Stimulated activated memory B cell treated with anti-CD40 and anti-IgM and Interleukin-4, amounts not matched to agents 10 μg/mL and 1 μg/mL and 100 μg/mL, for 72 hours (primary cell): ENCODE data around the gene WDSUB1.

Experiments
- ATAC-seq: fragments of 150-1000 bp; cut with Tn5 transposase; 2 replicates; pipeline ENCODE4 v1.10.0; 2021
- H3K27ac Mint-ChIP-seq: one replicate; pipeline ENCODE4 v1.8.0; 2022; ENCODE audit warnings: mild to moderate bottlenecking, mixed read lengths
- H3K27me3 Mint-ChIP-seq: one replicate; pipeline ENCODE4 v1.8.0; 2022; ENCODE audit warnings: mixed read lengths
- H3K36me3 Mint-ChIP-seq: one replicate; pipeline ENCODE4 v1.8.0; 2022; ENCODE audit warnings: mixed read lengths
- H3K4me1 Mint-ChIP-seq: one replicate; pipeline ENCODE4 v1.8.0; 2022; ENCODE audit warnings: mixed read lengths
- H3K4me3 Mint-ChIP-seq: one replicate; pipeline ENCODE4 v1.8.0; 2022; ENCODE audit warnings: mild to moderate bottlenecking, moderate library complexity, mixed read lengths
- H3K9me3 Mint-ChIP-seq: one replicate; pipeline ENCODE4 v1.8.0; 2022; ENCODE audit warnings: mixed read lengths

WDSUB1 gene, protein sequence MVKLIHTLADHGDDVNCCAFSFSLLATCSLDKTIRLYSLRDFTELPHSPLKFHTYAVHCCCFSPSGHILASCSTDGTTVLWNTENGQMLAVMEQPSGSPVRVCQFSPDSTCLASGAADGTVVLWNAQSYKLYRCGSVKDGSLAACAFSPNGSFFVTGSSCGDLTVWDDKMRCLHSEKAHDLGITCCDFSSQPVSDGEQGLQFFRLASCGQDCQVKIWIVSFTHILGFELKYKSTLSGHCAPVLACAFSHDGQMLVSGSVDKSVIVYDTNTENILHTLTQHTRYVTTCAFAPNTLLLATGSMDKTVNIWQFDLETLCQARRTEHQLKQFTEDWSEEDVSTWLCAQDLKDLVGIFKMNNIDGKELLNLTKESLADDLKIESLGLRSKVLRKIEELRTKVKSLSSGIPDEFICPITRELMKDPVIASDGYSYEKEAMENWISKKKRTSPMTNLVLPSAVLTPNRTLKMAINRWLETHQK

GRCh38 chr2:159285929-159286708 lies at the start of gene WDSUB1:
Gene WDSUB1, minus strand, starts transcription at chr2:159286703. Its CDS starts 3,634 bp downstream, at chr2:159283069.
- peak; percentile 44 for ATAC-seq
- peaks cover 7% of the 10 kb centered on the region for H3K36me3 Mint-ChIP-seq
- H3K27ac Mint-ChIP-seq: peak within 1 kb of the TSS; percentile 83
- H3K27me3 Mint-ChIP-seq: no peaks in the 10 kb centered on the region
- peaks cover 32% of the 10 kb centered on the region for H3K4me1 Mint-ChIP-seq
- H3K9me3 Mint-ChIP-seq: no peaks in the 10 kb centered on the region
- H3K4me3 Mint-ChIP-seq: peak within 1 kb of the TSS; percentile 80

GRCh38 chr2:159326569-159327255 lies 40.2 kb upstream of the WDSUB1 start:
- ATAC-seq: no peak
- Mint-ChIP-seq H3K27me3 (no peaks in the 10 kb centered on the region), H3K9me3 (no peaks in the 10 kb centered on the region), H3K4me3 (no peak overlapping the region), H3K4me1 (no peaks in the 10 kb centered on the region), H3K27ac (no peak overlapping the region), H3K36me3 (peaks cover 36% of the 10 kb centered on the region)

GRCh38 chr2:159322419-159322818 lies 35.9 kb upstream of the WDSUB1 start:
- no peak overlapping the region for H3K4me3 Mint-ChIP-seq
- H3K36me3 Mint-ChIP-seq: peaks cover 30% of the 10 kb centered on the region
- ATAC-seq: no peak
- H3K27me3 Mint-ChIP-seq: no peaks in the 10 kb centered on the region
- no peaks in the 10 kb centered on the region for H3K9me3 Mint-ChIP-seq
- no peaks in the 10 kb centered on the region for H3K4me1 Mint-ChIP-seq
- no peak overlapping the region for H3K27ac Mint-ChIP-seq

GRCh38 chr2:159317392-159318088 lies 31.0 kb upstream of the WDSUB1 start:
- H3K27ac Mint-ChIP-seq: no peak overlapping the region
- H3K4me1 Mint-ChIP-seq: no peaks in the 10 kb centered on the region
- H3K9me3 Mint-ChIP-seq: peaks cover 2% of the 10 kb centered on the region
- no peak overlapping the region for H3K4me3 Mint-ChIP-seq
- no peaks in the 10 kb centered on the region for H3K27me3 Mint-ChIP-seq
- ATAC-seq: no peak
- peaks cover 23% of the 10 kb centered on the region for H3K36me3 Mint-ChIP-seq

DNA sequence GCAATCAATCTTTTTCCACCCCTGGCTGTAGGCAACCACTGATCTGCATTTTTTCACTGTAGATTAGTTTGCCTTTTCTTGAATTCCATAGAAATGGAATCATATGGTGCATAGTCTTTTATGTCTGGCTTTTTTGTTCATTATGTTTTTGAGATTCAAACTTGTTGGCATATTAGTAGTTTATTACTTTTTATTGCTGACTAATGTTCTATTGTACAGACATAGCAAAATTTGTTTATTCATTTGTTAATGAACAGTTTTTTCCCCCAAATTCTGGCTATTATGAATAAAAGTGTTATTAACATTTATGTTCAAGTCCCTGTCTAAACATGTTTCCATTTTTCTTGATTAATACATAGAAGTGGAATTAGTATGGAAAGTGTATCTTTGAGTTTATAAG lies 21.4 kb upstream of the WDSUB1 start:
- H3K27me3 Mint-ChIP-seq: peaks cover 30% of the 10 kb centered on the region
- no peak overlapping the region for H3K27ac Mint-ChIP-seq
- no peaks in the 10 kb centered on the region for H3K4me1 Mint-ChIP-seq
- no peak for ATAC-seq
- no peak overlapping the region for H3K4me3 Mint-ChIP-seq
- H3K9me3 Mint-ChIP-seq: peaks cover 5% of the 10 kb centered on the region
- H3K36me3 Mint-ChIP-seq: no peaks in the 10 kb centered on the region

DNA sequence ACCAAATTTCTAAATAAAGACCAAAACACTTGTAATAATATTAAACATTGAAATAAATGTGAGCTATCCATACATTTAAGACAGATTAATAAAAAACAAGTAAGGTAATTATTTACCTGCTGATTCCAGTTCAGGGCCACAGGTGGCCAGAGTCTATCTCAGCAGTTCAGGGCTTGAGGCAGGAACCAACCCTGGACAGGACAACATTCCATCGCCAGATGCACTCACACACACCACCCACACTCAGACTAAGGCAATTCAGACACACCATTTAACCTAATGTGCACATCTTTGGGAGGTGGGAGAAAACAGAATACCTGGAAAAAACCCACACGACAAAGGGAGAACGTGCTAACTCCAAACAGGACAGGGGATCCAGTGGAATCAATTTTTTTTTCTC lies 14.1 kb upstream of the WDSUB1 start:
- Mint-ChIP-seq H3K4me1 (no peaks in the 10 kb centered on the region), H3K27ac (no peak overlapping the region), H3K4me3 (no peak overlapping the region), H3K36me3 (no peaks in the 10 kb centered on the region), H3K27me3 (peaks cover 28% of the 10 kb centered on the region), H3K9me3 (peaks cover 9% of the 10 kb centered on the region)
- no peak for ATAC-seq

DNA sequence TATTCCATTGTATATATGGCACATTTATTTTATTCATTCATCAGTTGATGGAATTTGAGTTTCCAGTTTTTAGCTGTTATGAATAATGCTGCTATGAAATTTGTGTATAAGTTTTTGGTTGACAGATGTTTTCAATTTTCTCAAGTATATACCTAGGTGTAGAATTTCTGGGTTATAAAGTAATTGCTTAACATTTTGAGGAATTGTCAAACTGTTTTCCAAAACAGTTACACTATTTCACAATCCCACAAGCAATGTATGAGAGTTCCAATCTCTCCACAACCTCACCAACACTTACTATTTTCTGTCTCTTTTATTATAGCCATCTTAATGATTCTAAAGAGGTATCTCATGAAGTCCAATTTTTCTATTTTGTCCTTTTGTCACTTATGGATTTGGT lies 12.5 kb upstream of the WDSUB1 start:
- Mint-ChIP-seq H3K27me3 (peaks cover 16% of the 10 kb centered on the region), H3K4me3 (no peak overlapping the region), H3K4me1 (no peaks in the 10 kb centered on the region), H3K36me3 (no peaks in the 10 kb centered on the region), H3K9me3 (peaks cover 4% of the 10 kb centered on the region), H3K27ac (no peak overlapping the region)
- ATAC-seq: no peak

DNA sequence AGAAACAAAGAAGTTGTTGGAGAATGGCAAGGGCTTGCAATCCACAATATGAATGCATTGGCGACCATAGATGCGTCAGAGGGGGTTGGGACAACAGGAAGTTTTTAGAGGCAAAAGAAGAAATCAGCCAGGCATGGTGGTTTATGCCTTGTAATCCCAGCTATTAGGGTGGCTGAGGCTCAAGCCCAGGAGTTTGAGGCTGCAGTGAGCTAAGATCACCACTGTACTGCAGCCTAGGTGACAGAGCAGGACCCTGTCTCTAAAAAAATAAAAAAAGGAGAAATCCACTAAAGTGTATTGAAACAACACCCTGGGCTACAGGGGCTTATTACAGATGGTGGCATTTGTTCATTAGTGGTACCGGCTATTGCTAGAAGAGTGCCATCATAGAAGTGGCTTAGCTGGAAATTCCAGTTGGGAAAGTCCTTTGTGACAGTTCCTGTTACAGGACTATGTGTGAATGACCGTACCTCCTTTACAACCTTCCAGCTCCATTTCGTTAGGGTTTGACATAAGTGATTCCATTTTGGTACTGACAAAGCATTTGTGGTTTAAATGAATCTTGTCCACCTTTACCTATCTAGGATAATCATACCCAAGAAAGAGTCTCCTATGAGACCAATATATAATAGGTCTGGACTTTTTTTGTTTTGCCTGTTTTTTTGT lies 10.7 kb upstream of the WDSUB1 start:
- H3K4me3 Mint-ChIP-seq: no peak overlapping the region
- H3K27me3 Mint-ChIP-seq: peaks cover 10% of the 10 kb centered on the region
- no peaks in the 10 kb centered on the region for H3K4me1 Mint-ChIP-seq
- no peaks in the 10 kb centered on the region for H3K36me3 Mint-ChIP-seq
- no peak for ATAC-seq
- no peak overlapping the region for H3K27ac Mint-ChIP-seq
- H3K9me3 Mint-ChIP-seq: peaks cover 4% of the 10 kb centered on the region

- Mint-ChIP-seq H3K27ac (no peak overlapping the region), H3K9me3 (no peaks in the 10 kb centered on the region)
- ATAC-seq: no peak
Observed at GRCh38 chr2:159292157-159292556, 5.7 kb upstream of the WDSUB1 start.

GRCh38 chr2:159290289-159290907 lies 3.9 kb upstream of the WDSUB1 start:
- H3K27ac Mint-ChIP-seq: no peak overlapping the region
- no peak overlapping the region for H3K4me3 Mint-ChIP-seq
- peaks cover 7% of the 10 kb centered on the region for H3K27me3 Mint-ChIP-seq
- ATAC-seq: no peak
- no peaks in the 10 kb centered on the region for H3K9me3 Mint-ChIP-seq
- H3K36me3 Mint-ChIP-seq: no peaks in the 10 kb centered on the region
- peaks cover 15% of the 10 kb centered on the region for H3K4me1 Mint-ChIP-seq

More at GRCh38 chr2:159292157-159292556, 5.7 kb upstream of the WDSUB1 start:
- H3K4me3 Mint-ChIP-seq: no peak overlapping the region
- H3K36me3 Mint-ChIP-seq: no peaks in the 10 kb centered on the region
- peaks cover 6% of the 10 kb centered on the region for H3K4me1 Mint-ChIP-seq
- peaks cover 7% of the 10 kb centered on the region for H3K27me3 Mint-ChIP-seq

DNA sequence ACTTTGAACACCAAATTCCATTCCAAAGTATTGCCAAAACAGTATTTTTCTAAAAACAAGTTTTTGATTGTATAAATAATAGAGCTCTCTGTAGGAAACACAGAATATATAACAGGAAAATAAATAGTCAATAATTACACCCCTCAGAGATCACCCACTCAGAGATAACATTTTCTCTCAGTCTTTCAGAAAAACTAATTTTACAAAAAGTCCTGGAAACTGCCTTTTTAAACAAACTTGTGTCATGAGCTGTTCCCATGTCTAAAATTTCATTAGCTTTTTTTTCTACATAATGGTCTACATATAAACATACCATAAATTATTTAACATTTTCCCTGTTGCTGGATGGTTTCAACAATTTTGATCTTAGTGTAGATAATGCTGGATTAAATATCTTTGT lies 1.2 kb upstream of the WDSUB1 start:
- no peak overlapping the region for H3K4me3 Mint-ChIP-seq
- peaks cover 2% of the 10 kb centered on the region for H3K36me3 Mint-ChIP-seq
- ATAC-seq: no peak
- peaks cover 27% of the 10 kb centered on the region for H3K4me1 Mint-ChIP-seq
- peak overlapping the region; percentile 83 for H3K27ac Mint-ChIP-seq
- H3K9me3 Mint-ChIP-seq: no peaks in the 10 kb centered on the region
- peaks cover 7% of the 10 kb centered on the region for H3K27me3 Mint-ChIP-seq

DNA sequence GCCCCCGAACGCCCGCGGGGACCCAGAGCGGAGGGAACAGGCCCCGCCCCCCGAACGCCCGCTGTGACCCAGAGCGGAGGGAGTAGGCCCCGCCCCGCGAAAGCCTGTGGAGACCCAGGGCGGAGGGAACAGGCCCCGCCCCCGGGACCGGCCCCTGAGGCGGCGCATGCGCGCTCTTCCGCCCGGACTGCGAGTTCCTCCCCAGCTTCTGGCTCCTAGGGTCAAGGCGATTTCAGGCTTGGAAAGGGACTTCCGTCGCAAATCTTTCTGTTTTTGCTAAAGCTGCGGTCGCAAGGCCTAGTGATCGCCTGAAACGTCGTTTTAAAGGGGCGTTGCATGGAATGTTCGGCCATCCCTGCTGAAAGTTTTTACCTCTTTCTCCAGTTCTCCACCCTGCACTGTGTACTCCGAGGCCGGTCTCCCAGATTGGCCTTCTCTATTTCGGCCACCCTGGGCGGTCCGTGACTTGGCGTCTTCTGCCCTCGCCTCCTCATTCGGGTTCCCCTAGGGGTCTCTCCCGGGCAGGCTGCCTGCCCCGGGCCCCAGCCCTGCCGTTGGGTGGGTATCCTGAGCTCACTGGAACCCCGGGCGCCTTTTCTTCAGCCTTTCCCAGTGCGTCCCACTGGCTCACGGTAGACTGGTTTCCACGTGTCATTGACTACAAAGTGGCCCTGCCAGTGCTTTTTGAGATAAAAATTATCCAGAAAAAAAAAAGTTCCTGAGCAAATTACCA lies 372 bp upstream of the WDSUB1 start:
- H3K27ac Mint-ChIP-seq: peak overlapping the region; percentile 83
- no peaks in the 10 kb centered on the region for H3K9me3 Mint-ChIP-seq
- H3K4me3 Mint-ChIP-seq: peak overlapping the region; percentile 80
- peak; percentile 99 for ATAC-seq
- H3K36me3 Mint-ChIP-seq: peaks cover 7% of the 10 kb centered on the region
- peaks cover 32% of the 10 kb centered on the region for H3K4me1 Mint-ChIP-seq
- H3K27me3 Mint-ChIP-seq: peaks cover 2% of the 10 kb centered on the region

DNA sequence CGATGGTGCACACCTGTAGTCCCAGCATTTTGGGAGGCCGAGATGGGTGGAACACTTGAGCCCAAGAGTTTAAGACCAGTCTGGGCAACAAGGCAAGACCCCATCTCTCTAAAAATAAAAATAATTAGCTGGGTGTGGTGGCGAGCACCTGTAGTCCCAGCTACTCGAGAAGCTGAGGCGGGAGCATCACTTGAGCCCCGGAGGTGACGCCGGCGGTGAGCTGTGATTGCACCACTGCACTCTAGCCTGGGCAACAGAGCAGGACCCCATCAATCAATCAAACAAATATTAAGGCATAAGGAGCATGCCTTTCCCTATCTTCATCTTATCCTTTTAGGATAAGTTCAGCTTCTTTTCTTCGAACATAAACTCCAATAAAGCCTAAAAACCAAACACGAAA lies 1.1 kb downstream of the WDSUB1 start:
- peak overlapping the region; percentile 83 for H3K27ac Mint-ChIP-seq
- ATAC-seq: no peak
- H3K36me3 Mint-ChIP-seq: peaks cover 7% of the 10 kb centered on the region

More for the DNA sequence above, 1.1 kb downstream of the WDSUB1 start:
- Mint-ChIP-seq H3K4me3 (peak overlapping the region; percentile 80), H3K4me1 (peaks cover 32% of the 10 kb centered on the region), H3K9me3 (no peaks in the 10 kb centered on the region), H3K27me3 (no peaks in the 10 kb centered on the region)
